HepG2 (cell line): ENCODE results near the gene PIP5KL1. TPM values are rescaled to one million over a fixed set of nuclear protein-coding genes. Genes with fewer than 3 reads are reported as not detected.
A peak's percentile ranks its signal among the peaks of the same experiment; 100 is the strongest.

ENCODE experiments used
- FOXO1 ChIP-seq: sonication (generic); formaldehyde crosslinking; IDR thresholded peaks from 2 replicates; pipeline ENCODE4 v1.4.0; 2020; ENCODE audit warnings: missing genetic modification reagents
- PITX1 ChIP-seq: sonication (generic); formaldehyde crosslinking; IDR thresholded peaks from 2 replicates; pipeline ENCODE4 v1.5.1; 2020; ENCODE audit warnings: mild to moderate bottlenecking, missing genetic modification reagents
- SIX4 ChIP-seq: sonication (generic); formaldehyde crosslinking; IDR thresholded peaks from 2 replicates; pipeline ENCODE4 v1.4.0; 2020; ENCODE audit warnings: missing genetic modification reagents
- SNRNP70 ChIP-seq: fragments of 200-400 bp; formaldehyde crosslinking; IDR thresholded peaks from 2 replicates; pipeline ENCODE4 v1.6.1; 2017; ENCODE audit warnings: mild to moderate bottlenecking, low read depth, low read length, moderate library complexity
- XRCC5 ChIP-seq: fragments of 200-400 bp; formaldehyde crosslinking; optimal IDR thresholded peaks from 2 replicates; pipeline ENCODE3; 2017; ENCODE audit warnings: mild to moderate bottlenecking, low read length
- ZHX2 ChIP-seq, 2 experiments: sonication (generic) in 1 of 2; formaldehyde crosslinking in 1 of 2; IDR thresholded peaks; 2 replicates each; pipeline versions ENCODE4 v1.6.1 to v1.9.0; 2014 to 2022; ENCODE audit warnings: antibody characterized with exemption in 1 of 2, borderline replicate concordance in 1 of 2, inconsistent platforms in 1 of 2, low read depth in 1 of 2, missing genetic modification reagents in 1 of 2
- polyA plus RNA-seq, 8 experiments: library from polyadenylated mRNA; depleted of rRNA in 3 of 8; stranded (reverse) in 7 of 8; unstranded in 1 of 8; fragments of >200 nt; fragmentation: Illumina TruSeq in 4 of 8; extraction: Trizol in 4 of 8; gene quantifications; 2 replicates each; pipeline versions ENCODE4 v1.2.1 to v1.2.3, GENCODE V29; 2011 to 2016; ENCODE audit warnings: low read depth in 4 of 8, missing spikeins in 1 of 8, mixed read lengths in 1 of 8; ENCODE audit not compliant: insufficient read depth in 1 of 8
- total RNA-seq, 5 experiments: library from RNA; depleted of rRNA; stranded (reverse); fragments of >200 nt; fragmentation: Illumina TruSeq; extraction: Trizol; gene quantifications; 2 replicates each; pipeline ENCODE4 v1.2.3, GENCODE V29; 2016; ENCODE audit warnings: low read depth in 1 of 5
- TF ChIP-seq, protein P1 (sequence below): sonication (generic); formaldehyde crosslinking; IDR thresholded peaks from one replicate; pipeline ENCODE4 v1.5.1; 2020; ENCODE audit warnings: mild to moderate bottlenecking, missing genetic modification reagents; ENCODE audit errors: not compliant biosample characterization
- TF ChIP-seq, protein P2 (sequence below), 2 experiments: fragments of 450-650 bp in 1 of 2; sonication (generic) in 1 of 2; formaldehyde crosslinking; IDR thresholded peaks; 2 replicates each; pipeline versions ENCODE4 v1.5.0 to v1.8.0; 2020 to 2022; ENCODE audit warnings: mild to moderate bottlenecking in 1 of 2, missing genetic modification reagents in 1 of 2

PIP5KL1 gene
- total and polyA plus RNA-seq, 2 of the 13 experiments (the other 11 are each of a cell fraction or from before 2014, with no cell fraction given): 0.20 to 0.49 TPM

DNA sequence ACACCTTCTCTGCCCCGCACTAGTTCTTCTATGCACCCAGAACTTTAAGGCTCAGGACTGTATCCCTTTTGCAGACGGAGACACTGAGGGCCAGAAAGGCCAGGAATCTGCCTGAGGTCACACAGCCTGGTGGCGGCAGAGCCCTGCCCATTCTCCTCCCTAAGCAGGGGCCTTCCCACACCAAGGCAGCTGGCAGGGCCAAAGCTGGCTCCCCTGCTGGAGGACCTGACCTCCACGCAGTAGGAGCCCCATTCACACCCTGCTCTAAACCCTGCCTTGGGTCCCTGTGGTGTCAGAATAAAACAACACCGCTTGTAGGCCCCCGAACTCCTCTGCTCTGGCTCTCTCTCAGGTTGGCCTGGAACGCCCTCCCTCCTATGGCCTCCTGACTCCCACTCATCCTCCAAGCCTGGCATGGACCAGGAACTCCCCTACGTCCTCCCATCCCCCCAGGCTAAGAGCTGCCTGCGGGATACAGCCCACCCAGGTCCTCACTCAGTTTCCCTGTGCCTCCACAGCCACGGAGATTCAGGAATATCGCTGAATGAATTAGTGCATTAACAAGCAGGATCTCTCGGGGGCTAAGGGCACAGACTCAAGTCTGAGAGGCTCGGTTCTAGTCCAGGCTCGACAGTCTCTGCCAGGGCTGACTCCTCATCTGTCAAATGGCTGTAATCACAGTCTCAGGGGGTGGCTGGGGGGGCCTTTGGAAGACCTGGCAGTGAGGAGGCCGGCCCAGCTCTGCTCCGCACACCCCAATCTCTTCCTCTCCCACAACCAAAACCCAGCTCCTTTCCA is 34.0 kb downstream of the PIP5KL1 start (continued):
- TF ChIP-seq, protein P1, sequence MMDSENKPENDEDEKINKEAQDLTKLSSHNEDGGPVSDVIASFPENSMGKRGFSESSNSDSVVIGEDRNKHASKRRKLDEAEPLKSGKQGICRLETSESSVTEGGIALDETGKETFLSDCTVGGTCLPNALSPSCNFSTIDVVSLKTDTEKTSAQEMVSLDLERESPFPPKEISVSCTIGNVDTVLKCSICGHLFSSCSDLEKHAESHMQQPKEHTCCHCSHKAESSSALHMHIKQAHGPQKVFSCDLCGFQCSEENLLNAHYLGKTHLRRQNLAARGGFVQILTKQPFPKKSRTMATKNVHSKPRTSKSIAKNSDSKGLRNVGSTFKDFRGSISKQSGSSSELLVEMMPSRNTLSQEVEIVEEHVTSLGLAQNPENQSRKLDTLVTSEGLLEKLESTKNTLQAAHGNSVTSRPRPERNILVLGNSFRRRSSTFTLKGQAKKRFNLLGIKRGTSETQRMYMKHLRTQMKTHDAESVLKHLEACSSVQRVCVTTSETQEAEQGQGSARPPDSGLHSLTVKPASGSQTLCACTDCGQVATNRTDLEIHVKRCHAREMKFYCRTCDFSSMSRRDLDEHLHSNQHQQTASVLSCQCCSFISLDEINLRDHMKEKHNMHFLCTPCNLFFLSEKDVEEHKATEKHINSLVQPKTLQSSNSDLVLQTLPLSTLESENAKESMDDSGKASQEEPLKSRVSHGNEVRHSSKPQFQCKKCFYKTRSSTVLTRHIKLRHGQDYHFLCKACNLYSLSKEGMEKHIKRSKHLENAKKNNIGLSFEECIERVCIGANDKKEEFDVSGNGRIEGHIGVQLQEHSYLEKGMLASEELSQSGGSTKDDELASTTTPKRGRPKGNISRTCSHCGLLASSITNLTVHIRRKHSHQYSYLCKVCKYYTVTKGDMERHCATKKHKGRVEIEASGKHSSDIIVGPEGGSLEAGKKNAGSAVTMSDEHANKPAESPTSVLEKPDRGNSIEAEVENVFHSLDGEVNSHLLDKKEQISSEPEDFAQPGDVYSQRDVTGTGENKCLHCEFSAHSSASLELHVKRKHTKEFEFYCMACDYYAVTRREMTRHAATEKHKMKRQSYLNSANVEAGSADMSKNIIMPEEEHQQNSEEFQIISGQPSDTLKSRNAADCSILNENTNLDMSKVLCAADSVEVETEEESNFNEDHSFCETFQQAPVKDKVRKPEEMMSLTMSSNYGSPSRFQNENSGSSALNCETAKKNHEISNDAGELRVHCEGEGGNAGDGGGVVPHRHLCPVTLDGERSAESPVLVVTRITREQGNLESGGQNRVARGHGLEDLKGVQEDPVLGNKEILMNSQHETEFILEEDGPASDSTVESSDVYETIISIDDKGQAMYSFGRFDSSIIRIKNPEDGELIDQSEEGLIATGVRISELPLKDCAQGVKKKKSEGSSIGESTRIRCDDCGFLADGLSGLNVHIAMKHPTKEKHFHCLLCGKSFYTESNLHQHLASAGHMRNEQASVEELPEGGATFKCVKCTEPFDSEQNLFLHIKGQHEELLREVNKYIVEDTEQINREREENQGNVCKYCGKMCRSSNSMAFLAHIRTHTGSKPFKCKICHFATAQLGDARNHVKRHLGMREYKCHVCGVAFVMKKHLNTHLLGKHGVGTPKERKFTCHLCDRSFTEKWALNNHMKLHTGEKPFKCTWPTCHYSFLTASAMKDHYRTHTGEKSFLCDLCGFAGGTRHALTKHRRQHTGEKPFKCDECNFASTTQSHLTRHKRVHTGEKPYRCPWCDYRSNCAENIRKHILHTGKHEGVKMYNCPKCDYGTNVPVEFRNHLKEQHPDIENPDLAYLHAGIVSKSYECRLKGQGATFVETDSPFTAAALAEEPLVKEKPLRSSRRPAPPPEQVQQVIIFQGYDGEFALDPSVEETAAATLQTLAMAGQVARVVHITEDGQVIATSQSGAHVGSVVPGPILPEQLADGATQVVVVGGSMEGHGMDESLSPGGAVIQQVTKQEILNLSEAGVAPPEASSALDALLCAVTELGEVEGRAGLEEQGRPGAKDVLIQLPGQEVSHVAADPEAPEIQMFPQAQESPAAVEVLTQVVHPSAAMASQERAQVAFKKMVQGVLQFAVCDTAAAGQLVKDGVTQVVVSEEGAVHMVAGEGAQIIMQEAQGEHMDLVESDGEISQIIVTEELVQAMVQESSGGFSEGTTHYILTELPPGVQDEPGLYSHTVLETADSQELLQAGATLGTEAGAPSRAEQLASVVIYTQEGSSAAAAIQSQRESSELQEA (CRISPR knock-in tag): peak; percentile 42
- TF ChIP-seq FOXO1 (CRISPR knock-in tag) (no peak), ZHX2 (IDR thresholded peaks at IDR 0.05; ENCODE audit: low read depth) (no peak), ZHX2 (CRISPR knock-in tag; IDR thresholded peaks at IDR 0.05; ENCODE audit: borderline replicate concordance) (no peak), SNRNP70 (no peak), PITX1 (CRISPR knock-in tag) (no peak), XRCC5 (no peak), SIX4 (CRISPR knock-in tag) (no peak)
- TF ChIP-seq, protein P2, sequence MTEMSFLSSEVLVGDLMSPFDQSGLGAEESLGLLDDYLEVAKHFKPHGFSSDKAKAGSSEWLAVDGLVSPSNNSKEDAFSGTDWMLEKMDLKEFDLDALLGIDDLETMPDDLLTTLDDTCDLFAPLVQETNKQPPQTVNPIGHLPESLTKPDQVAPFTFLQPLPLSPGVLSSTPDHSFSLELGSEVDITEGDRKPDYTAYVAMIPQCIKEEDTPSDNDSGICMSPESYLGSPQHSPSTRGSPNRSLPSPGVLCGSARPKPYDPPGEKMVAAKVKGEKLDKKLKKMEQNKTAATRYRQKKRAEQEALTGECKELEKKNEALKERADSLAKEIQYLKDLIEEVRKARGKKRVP (CRISPR knock-in tag; IDR thresholded peaks at IDR 0.05): no peak
